ENCODE measurements around the gene SHLD2.
"Not testable (repeated sequence)": the region's sequence is repeated elsewhere in the genome, so short reads cannot be mapped to it uniquely, and the experiment has no call there.

The SHLD2 gene

GRCh38 chr10:87172178-87172577, 77.2 kb downstream of the SHLD2 start:
- not testable (repeated sequence) for H2AFZ ChIP-seq (ENCODE audit: low read depth, low read length); H3K27me3 ChIP-seq (ENCODE audit: insufficient read depth, low read length); H3K4me3 ChIP-seq (ENCODE audit: low read length); H3K9me3 ChIP-seq (ENCODE audit: low read length); H3K36me3 ChIP-seq (ENCODE audit: insufficient read depth, low read length); H3K4me1 ChIP-seq (ENCODE audit: insufficient read depth, low read length)

- not testable (repeated sequence) for H3K27me3 ChIP-seq (ENCODE audit: insufficient read depth, low read length); H3K36me3 ChIP-seq (ENCODE audit: insufficient read depth, low read length); H3K4me3 ChIP-seq (ENCODE audit: low read length); H3K9me3 ChIP-seq (ENCODE audit: low read length); H2AFZ ChIP-seq (ENCODE audit: low read depth, low read length); H3K4me1 ChIP-seq (ENCODE audit: insufficient read depth, low read length)
Measured at GRCh38 chr10:87177587-87177986, 82.6 kb downstream of the SHLD2 start.

- H3K9me3 ChIP-seq (ENCODE audit: low read length); H3K4me3 ChIP-seq (ENCODE audit: low read length); H3K27me3 ChIP-seq (ENCODE audit: insufficient read depth, low read length): not testable (repeated sequence)
Measured at GRCh38 chr10:87184421-87184820, 89.4 kb downstream of the SHLD2 start.

GRCh38 chr10:87186016-87186415, 91.0 kb downstream of the SHLD2 start:
- H3K27me3 ChIP-seq (ENCODE audit: insufficient read depth, low read length); H2AFZ ChIP-seq (ENCODE audit: low read depth, low read length); H3K4me1 ChIP-seq (ENCODE audit: insufficient read depth, low read length); H3K9me3 ChIP-seq (ENCODE audit: low read length); H3K4me3 ChIP-seq (ENCODE audit: low read length): not testable (repeated sequence)
- H3K36me3 ChIP-seq (ENCODE audit: insufficient read depth, low read length) = peaks cover 11% of the 10 kb centered on the region

More at GRCh38 chr10:87184421-87184820, 89.4 kb downstream of the SHLD2 start:
- H3K4me1 ChIP-seq (ENCODE audit: insufficient read depth, low read length); H2AFZ ChIP-seq (ENCODE audit: low read depth, low read length); H3K36me3 ChIP-seq (ENCODE audit: insufficient read depth, low read length): not testable (repeated sequence)

GRCh38 chr10:87187573-87187972, 92.6 kb downstream of the SHLD2 start:
- H3K4me3 ChIP-seq (ENCODE audit: low read length); H3K27me3 ChIP-seq (ENCODE audit: insufficient read depth, low read length); H2AFZ ChIP-seq (ENCODE audit: low read depth, low read length); H3K9me3 ChIP-seq (ENCODE audit: low read length); H3K36me3 ChIP-seq (ENCODE audit: insufficient read depth, low read length); H3K4me1 ChIP-seq (ENCODE audit: insufficient read depth, low read length): not testable (repeated sequence)

- H3K36me3 ChIP-seq (ENCODE audit: insufficient read depth, low read length); H3K9me3 ChIP-seq (ENCODE audit: low read length): not testable (repeated sequence)
Measured at GRCh38 chr10:87191841-87192240, 96.8 kb downstream of the SHLD2 start.

DNA sequence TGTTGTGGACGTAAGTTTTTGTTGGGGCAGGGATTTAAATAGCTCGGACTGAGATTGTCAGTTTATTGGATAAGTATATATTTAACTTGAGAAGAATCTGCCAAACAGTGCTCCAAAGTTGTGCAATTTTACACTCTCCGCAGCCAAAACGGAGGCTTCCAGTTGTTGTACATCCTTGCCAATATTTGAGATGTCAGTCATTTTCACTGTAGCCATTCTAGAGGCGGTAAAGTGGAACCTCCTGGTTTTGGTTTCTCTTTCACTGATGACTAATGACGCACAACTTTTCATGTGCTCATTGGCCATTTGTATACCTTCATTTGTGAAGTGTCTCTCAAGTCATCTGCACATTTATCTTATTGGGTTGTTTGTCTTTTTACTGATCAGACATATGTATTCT, 105.9 kb downstream of the SHLD2 start:
- not testable (repeated sequence) for H3K4me3 ChIP-seq (ENCODE audit: low read length); H3K27me3 ChIP-seq (ENCODE audit: insufficient read depth, low read length)

More at GRCh38 chr10:87191841-87192240, 96.8 kb downstream of the SHLD2 start:
- H3K27me3 ChIP-seq (ENCODE audit: insufficient read depth, low read length); H2AFZ ChIP-seq (ENCODE audit: low read depth, low read length); H3K4me3 ChIP-seq (ENCODE audit: low read length); H3K4me1 ChIP-seq (ENCODE audit: insufficient read depth, low read length): not testable (repeated sequence)

DNA sequence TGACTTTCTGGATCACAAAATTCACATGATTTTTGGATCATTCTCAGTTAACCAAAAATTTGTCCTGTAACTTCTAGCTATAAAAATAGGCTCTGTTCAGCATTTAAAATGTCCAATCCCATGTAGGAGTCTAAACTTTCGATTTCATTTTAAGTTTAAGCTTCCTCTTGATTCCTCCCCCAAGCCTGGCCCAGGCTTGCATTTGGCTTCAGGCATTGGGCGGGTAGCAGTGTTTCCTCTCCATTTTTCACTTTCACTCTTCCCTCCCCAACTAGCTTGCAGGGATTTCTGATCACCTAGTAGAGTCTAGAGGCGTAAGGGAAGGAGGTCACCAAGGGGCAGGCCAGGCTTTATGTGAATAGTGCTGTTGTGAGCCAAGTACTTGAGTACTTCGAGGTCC, 109.8 kb downstream of the SHLD2 start:
- not testable (repeated sequence) for H3K27me3 ChIP-seq (ENCODE audit: insufficient read depth, low read length); H3K36me3 ChIP-seq (ENCODE audit: insufficient read depth, low read length); H3K9me3 ChIP-seq (ENCODE audit: low read length); H2AFZ ChIP-seq (ENCODE audit: low read depth, low read length); H3K4me1 ChIP-seq (ENCODE audit: insufficient read depth, low read length); H3K4me3 ChIP-seq (ENCODE audit: low read length)

More for the DNA sequence above, 105.9 kb downstream of the SHLD2 start:
- H3K4me1 ChIP-seq (ENCODE audit: insufficient read depth, low read length); H2AFZ ChIP-seq (ENCODE audit: low read depth, low read length); H3K9me3 ChIP-seq (ENCODE audit: low read length); H3K36me3 ChIP-seq (ENCODE audit: insufficient read depth, low read length): not testable (repeated sequence)

- not testable (repeated sequence) for H3K4me3 ChIP-seq (ENCODE audit: low read length); H3K9me3 ChIP-seq (ENCODE audit: low read length); H3K4me1 ChIP-seq (ENCODE audit: insufficient read depth, low read length); H3K36me3 ChIP-seq (ENCODE audit: insufficient read depth, low read length); H3K27me3 ChIP-seq (ENCODE audit: insufficient read depth, low read length); H2AFZ ChIP-seq (ENCODE audit: low read depth, low read length)
Measured at GRCh38 chr10:87206922-87207321, 111.9 kb downstream of the SHLD2 start.

- H2AFZ ChIP-seq (ENCODE audit: low read depth, low read length); H3K27me3 ChIP-seq (ENCODE audit: insufficient read depth, low read length); H3K36me3 ChIP-seq (ENCODE audit: insufficient read depth, low read length); H3K9me3 ChIP-seq (ENCODE audit: low read length); H3K4me1 ChIP-seq (ENCODE audit: insufficient read depth, low read length); H3K4me3 ChIP-seq (ENCODE audit: low read length): not testable (repeated sequence)
Measured at GRCh38 chr10:87210309-87210708, 115.3 kb downstream of the SHLD2 start.

DNA sequence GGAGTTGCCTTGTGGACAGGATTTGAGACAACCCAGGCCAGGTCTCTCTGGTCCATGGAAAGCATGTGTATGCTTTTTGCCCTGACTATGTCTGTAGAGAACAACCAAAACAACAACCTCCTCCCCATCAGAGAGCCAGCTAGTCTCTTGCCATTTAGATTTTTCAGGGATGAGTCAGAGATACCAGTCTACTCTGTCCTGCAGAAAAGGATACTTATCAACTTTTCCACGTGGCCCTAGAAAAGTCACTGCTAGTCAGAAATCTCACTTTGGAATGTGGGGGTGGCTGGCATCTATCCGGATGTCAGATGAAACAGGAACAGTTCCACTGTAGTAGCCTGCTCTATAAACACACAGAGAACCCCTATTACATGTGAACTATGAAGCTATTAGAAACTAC, 116.8 kb downstream of the SHLD2 start:
- H3K4me3 ChIP-seq (ENCODE audit: low read length); H3K4me1 ChIP-seq (ENCODE audit: insufficient read depth, low read length); H3K9me3 ChIP-seq (ENCODE audit: low read length); H3K36me3 ChIP-seq (ENCODE audit: insufficient read depth, low read length); H3K27me3 ChIP-seq (ENCODE audit: insufficient read depth, low read length); H2AFZ ChIP-seq (ENCODE audit: low read depth, low read length): not testable (repeated sequence)

- H3K4me3 ChIP-seq (ENCODE audit: low read length); H3K36me3 ChIP-seq (ENCODE audit: insufficient read depth, low read length); H3K27me3 ChIP-seq (ENCODE audit: insufficient read depth, low read length); H2AFZ ChIP-seq (ENCODE audit: low read depth, low read length); H3K9me3 ChIP-seq (ENCODE audit: low read length); H3K4me1 ChIP-seq (ENCODE audit: insufficient read depth, low read length): not testable (repeated sequence)
Measured at GRCh38 chr10:87213150-87213765, 118.3 kb downstream of the SHLD2 start.

- not testable (repeated sequence) for H2AFZ ChIP-seq (ENCODE audit: low read depth, low read length); H3K27me3 ChIP-seq (ENCODE audit: insufficient read depth, low read length); H3K4me1 ChIP-seq (ENCODE audit: insufficient read depth, low read length)
Measured at GRCh38 chr10:87213806-87214205, 118.8 kb downstream of the SHLD2 start.

DNA sequence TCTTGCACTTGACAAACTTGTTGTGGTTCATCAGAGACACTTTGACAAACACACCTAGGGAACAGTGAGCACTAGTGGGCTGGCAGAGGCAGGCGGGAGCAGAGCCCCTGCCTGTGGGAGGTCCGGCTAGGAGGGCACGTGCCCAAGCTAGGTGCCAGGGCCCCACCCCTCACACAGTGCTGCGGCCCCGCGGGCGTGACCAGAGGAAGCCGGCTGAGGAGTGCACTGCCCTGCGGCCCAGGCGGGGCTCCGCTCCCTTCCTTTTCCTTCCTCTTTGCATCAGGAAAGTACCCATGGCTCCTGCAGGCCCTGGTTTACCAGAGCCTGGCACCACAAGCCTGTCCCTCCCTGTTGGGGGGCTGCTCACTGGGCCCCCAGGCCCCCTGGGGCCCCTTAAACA, 121.1 kb downstream of the SHLD2 start:
- H3K4me3 ChIP-seq (ENCODE audit: low read length); H3K27me3 ChIP-seq (ENCODE audit: insufficient read depth, low read length); H3K36me3 ChIP-seq (ENCODE audit: insufficient read depth, low read length); H2AFZ ChIP-seq (ENCODE audit: low read depth, low read length); H3K4me1 ChIP-seq (ENCODE audit: insufficient read depth, low read length); H3K9me3 ChIP-seq (ENCODE audit: low read length): not testable (repeated sequence)

More at GRCh38 chr10:87213806-87214205, 118.8 kb downstream of the SHLD2 start:
- not testable (repeated sequence) for H3K36me3 ChIP-seq (ENCODE audit: insufficient read depth, low read length); H3K9me3 ChIP-seq (ENCODE audit: low read length); H3K4me3 ChIP-seq (ENCODE audit: low read length)
